Activated CD8-positive, alpha-beta T cell treated with anti-CD3 and anti-CD28 coated beads for 36 hours (primary cell): Measurements from ENCODE around the gene XXYLT1. TPM values are rescaled to one million over a fixed set of nuclear protein-coding genes. Genes with fewer than 3 reads are reported as not detected.
"Not testable (repeated sequence)": the region's sequence is repeated elsewhere in the genome, so short reads cannot be mapped to it uniquely, and the experiment has no call there.

ENCODE experiments used
- ATAC-seq: fragments of 200-7000 bp; cut with Tn5 transposase; one replicate; pipeline ENCODE4 v1.10.0; 2021; ENCODE audit warnings: mild to moderate bottlenecking, moderate library complexity
- CTCF ChIA-PET: fragments of 350-600 bp; sonication (Branson Sonifier 250); formaldehyde crosslinking; loops from one replicate; lab custom pipeline; 2021; ENCODE audit warnings: antibody characterized with exemption; lab: Charles Lee
- POLR2A ChIA-PET: fragments of 350-600 bp; sonication (Branson Sonifier 250); formaldehyde crosslinking; loops from one replicate; lab custom pipeline; 2021; ENCODE audit warnings: antibody characterized with exemption; lab: Charles Lee
- DNase-seq: peaks from one replicate; pipeline ENCODE4 v3.0.0-alpha.2; 2020
- H3K27ac Mint-ChIP-seq: one replicate; pipeline ENCODE4 v1.8.0; 2021; ENCODE audit warnings: mild to moderate bottlenecking, mixed read lengths
- H3K27me3 Mint-ChIP-seq: one replicate; pipeline ENCODE4 v1.8.0; 2021; ENCODE audit warnings: mixed read lengths
- H3K36me3 Mint-ChIP-seq: one replicate; pipeline ENCODE4 v1.8.0; 2021; ENCODE audit warnings: low read depth, mixed read lengths
- H3K4me1 Mint-ChIP-seq: one replicate; pipeline ENCODE4 v1.8.0; 2021; ENCODE audit warnings: low read depth, mixed read lengths
- H3K4me3 Mint-ChIP-seq: one replicate; pipeline ENCODE4 v1.8.0; 2021; ENCODE audit warnings: mild to moderate bottlenecking, moderate library complexity, mixed read lengths
- H3K9me3 Mint-ChIP-seq: one replicate; pipeline ENCODE4 v1.8.0; 2021; ENCODE audit warnings: mixed read lengths
- CTCF ChIP-seq: fragments of 200-600 bp; IDR thresholded peaks from one replicate; pipeline ENCODE4 v1.8.0; 2022; ENCODE audit warnings: antibody characterized with exemption, mild to moderate bottlenecking
- intact Hi-C: fragments of 100-400 bp; cut with micrococcal nuclease; formaldehyde crosslinking; loops from one replicate; pipeline ENCODE4 v1.10.0; 2022
- total RNA-seq, 2 experiments: library from RNA; stranded (reverse); gene quantifications; one replicate each; pipeline ENCODE4 v1.2.3, GENCODE V29; 2021

The XXYLT1 gene
- total RNA-seq, 2 experiments from 2014 or later = 8.4 to 9.6 TPM

DNA sequence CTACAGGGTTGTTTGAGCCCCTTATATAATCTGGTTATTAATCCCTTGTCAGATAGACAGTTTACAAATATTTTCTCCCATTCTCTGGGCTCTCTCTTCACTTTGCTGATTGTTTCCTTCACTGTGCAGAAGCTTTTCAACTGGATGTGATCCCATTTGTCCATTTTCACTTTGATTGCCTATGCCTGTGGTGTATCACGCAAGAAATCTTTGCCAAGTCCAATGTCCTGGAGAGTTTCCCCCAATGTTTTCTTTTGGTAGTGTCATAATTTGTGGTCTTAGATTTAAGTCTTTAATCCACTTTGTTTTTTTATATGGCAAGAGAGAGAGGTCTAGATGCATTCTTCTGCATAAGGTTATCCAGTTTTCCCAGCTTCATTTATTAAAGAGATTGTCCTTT, 40.7 kb downstream of the XXYLT1 start:
- DNase-seq = no peak
- TF ChIP-seq CTCF = no peak
- intact Hi-C loops = no loop called here
- no peak overlapping the region for H3K4me3 Mint-ChIP-seq
- ChIA-PET CTCF (interaction anchor here (1.1 kb wide), 1 partner anchor 10 kb away, joined by 3 read pairs; no protein-coding TSS in a partner anchor), POLR2A (interaction anchor here (0.7 kb wide), 1 partner anchor 1003 kb away, joined by 3 read pairs; no protein-coding TSS in a partner anchor)
- peaks cover 24% of the 10 kb centered on the region for H3K4me1 Mint-ChIP-seq
- no peaks in the 10 kb centered on the region for H3K27me3 Mint-ChIP-seq
- H3K36me3 Mint-ChIP-seq = peaks cover 19% of the 10 kb centered on the region
- H3K9me3 Mint-ChIP-seq = peaks cover 5% of the 10 kb centered on the region
- no peak for ATAC-seq
- no peak overlapping the region for H3K27ac Mint-ChIP-seq

DNA sequence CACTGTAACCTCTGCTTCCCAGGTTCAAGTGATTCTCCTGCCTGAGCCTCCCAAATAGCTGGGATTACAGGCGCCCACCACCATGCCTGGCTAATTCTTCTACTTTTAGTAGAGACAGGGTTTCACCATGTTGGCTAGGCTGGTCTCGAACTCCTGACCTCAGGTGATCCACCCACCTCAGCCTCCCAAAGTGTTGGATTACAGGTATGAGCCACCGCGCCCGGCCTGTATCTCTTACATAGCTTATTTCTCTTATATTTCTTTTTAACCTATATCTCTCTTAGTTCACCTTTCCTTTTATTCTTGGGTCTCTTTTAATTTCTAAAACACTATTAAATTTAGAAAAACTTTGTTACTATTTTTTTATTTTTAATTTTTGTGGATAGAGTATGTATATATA, 42.1 kb downstream of the XXYLT1 start:
- ATAC-seq = not testable (repeated sequence)

DNA sequence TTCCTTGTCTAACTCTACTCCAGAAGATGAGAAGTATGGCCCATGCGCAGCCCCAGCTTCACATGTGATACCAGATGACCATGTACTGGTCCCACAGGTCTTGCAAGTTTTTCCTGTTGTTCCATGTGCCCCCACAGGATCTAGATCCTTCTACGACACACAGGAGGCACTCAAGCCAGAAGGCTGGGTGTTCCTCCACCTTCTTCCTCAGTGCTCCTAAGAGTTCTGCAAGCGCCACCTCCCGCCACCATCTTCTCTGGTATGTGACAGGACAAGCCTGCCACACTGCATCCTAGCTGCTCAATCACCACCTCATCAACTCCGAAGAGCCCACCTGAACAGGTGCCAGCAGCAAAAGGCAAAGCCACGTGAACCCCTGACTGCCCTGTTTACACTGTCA, 43.1 kb downstream of the XXYLT1 start:
- no peak for ATAC-seq
- intact Hi-C loops = no loop called here

More for the DNA sequence above, 42.1 kb downstream of the XXYLT1 start:
- H3K9me3 Mint-ChIP-seq, CTCF ChIA-PET, POLR2A ChIA-PET, DNase-seq, H3K27me3 Mint-ChIP-seq, H3K4me3 Mint-ChIP-seq, intact Hi-C loops, H3K27ac Mint-ChIP-seq: not testable (repeated sequence)
- Mint-ChIP-seq H3K36me3 (peaks cover 17% of the 10 kb centered on the region), H3K4me1 (peaks cover 24% of the 10 kb centered on the region)

DNA sequence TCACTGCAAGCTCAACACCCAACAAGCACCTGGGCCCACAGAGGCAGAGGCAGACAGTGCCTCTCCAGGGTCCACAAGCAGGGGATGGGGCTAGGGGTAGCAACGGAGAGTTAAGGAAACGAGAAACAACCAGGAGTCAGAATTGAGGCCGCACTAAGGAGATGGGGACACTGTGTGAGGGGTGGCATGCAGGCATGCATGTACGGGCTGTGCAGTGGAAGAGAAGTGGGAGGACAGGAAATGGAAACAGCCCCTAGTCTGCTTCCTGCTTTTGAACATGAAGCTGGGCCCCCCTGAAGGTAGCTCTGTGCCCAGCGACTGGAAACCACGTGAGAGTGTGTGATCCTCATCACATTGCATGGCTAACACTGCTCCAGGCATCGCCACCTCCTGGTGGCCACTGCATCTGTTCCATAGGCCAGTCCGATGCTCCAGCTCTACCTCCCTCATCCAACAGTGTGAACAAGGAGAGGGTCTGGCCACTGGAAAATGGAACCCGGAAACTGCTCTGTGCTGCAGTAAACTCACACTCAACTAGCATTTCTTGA, 44.0 kb downstream of the XXYLT1 start:
- H3K4me1 Mint-ChIP-seq = peaks cover 24% of the 10 kb centered on the region
- intact Hi-C loops = no loop called here
- H3K27ac Mint-ChIP-seq = peak overlapping the region; percentile 74
- H3K36me3 Mint-ChIP-seq = peaks cover 20% of the 10 kb centered on the region
- POLR2A ChIA-PET = interaction anchor here (0.6 to 1.3 kb wide), 2 partner anchors 14 to 72 kb away, joined by 3 to 4 read pairs; no protein-coding TSS in a partner anchor
- ATAC-seq (peak; percentile 95), DNase-seq (peak; percentile 72)
- no peak for TF ChIP-seq CTCF
- no peaks in the 10 kb centered on the region for H3K27me3 Mint-ChIP-seq
- H3K9me3 Mint-ChIP-seq = peaks cover 3% of the 10 kb centered on the region
- peak overlapping the region; percentile 14 for H3K4me3 Mint-ChIP-seq
- CTCF ChIA-PET = interaction anchor here (0.6 to 1.7 kb wide), 7 partner anchors 13 to 210 kb away, joined by 3 to 8 read pairs (median 3); no protein-coding TSS in a partner anchor

More for the DNA sequence above, 43.1 kb downstream of the XXYLT1 start:
- H3K36me3 Mint-ChIP-seq = peaks cover 20% of the 10 kb centered on the region
- CTCF ChIA-PET = interaction anchor here (1.1 to 1.7 kb wide), 2 partner anchors 15 to 28 kb away, joined by 3 to 8 read pairs; no protein-coding TSS in a partner anchor
- no peaks in the 10 kb centered on the region for H3K27me3 Mint-ChIP-seq
- H3K4me3 Mint-ChIP-seq = no peak overlapping the region
- POLR2A ChIA-PET = interaction anchor here (1.3 kb wide), 1 partner anchor 13 kb away, joined by 4 read pairs; no protein-coding TSS in a partner anchor
- no peak for TF ChIP-seq CTCF
- H3K27ac Mint-ChIP-seq = peak overlapping the region; percentile 74
- H3K4me1 Mint-ChIP-seq = peaks cover 24% of the 10 kb centered on the region
- DNase-seq = no peak
- peaks cover 3% of the 10 kb centered on the region for H3K9me3 Mint-ChIP-seq

- ATAC-seq = no peak
- H3K36me3 Mint-ChIP-seq = peaks cover 20% of the 10 kb centered on the region
- H3K9me3 Mint-ChIP-seq = peaks cover 3% of the 10 kb centered on the region
- H3K4me3 Mint-ChIP-seq = peak overlapping the region; percentile 14
- H3K27ac Mint-ChIP-seq = peak overlapping the region; percentile 74
- peaks cover 24% of the 10 kb centered on the region for H3K4me1 Mint-ChIP-seq
- intact Hi-C loops = no loop called here
- H3K27me3 Mint-ChIP-seq = no peaks in the 10 kb centered on the region
- POLR2A ChIA-PET = interaction anchor here (1.3 kb wide), 1 partner anchor 15 kb away, joined by 4 read pairs; no protein-coding TSS in a partner anchor
- CTCF ChIA-PET = interaction anchor here (0.6 to 1.7 kb wide), 4 partner anchors 13 to 210 kb away, joined by 3 to 8 read pairs (median 4); no protein-coding TSS in a partner anchor
- DNase-seq = no peak
- TF ChIP-seq CTCF = no peak
These were observed 44.5 kb downstream of the XXYLT1 start for GRCh38 chr3:195226445-195226844.
